Fibroblast of lung (primary cell): Measurements from ENCODE around the gene RARG. TPM values are rescaled to one million over a fixed set of nuclear protein-coding genes. Genes with fewer than 3 reads are reported as not detected.

Experiments used
- DNase-seq, 2 donors: peaks; one replicate each; pipeline versions ENCODE4 v3.0.0 to v3.0.0-alpha.2; 2010; ENCODE audit warnings: low read depth in 2 of 2
- H2AFZ ChIP-seq: 2 replicates; pipeline ENCODE4 v1.5.1; 2012; ENCODE audit warnings: low read length, control low read depth, inconsistent platforms
- H3K27ac ChIP-seq: 2 replicates; pipeline ENCODE4 v1.5.1; 2011; ENCODE audit warnings: low read length, control low read depth; ENCODE audit not compliant: insufficient read depth
- H3K27me3 ChIP-seq: 2 replicates; pipeline ENCODE4 v1.5.1; 2011; ENCODE audit warnings: mild to moderate bottlenecking, low read length; ENCODE audit not compliant: control insufficient read depth, insufficient read depth
- H3K36me3 ChIP-seq: 2 replicates; pipeline ENCODE4 v1.5.1; 2011; ENCODE audit warnings: low read length; ENCODE audit not compliant: control insufficient read depth, insufficient read depth
- H3K4me1 ChIP-seq: 2 replicates; pipeline ENCODE4 v1.5.1; 2011; ENCODE audit warnings: low read length; ENCODE audit not compliant: control insufficient read depth, insufficient read depth; ENCODE audit errors: extremely low read depth
- H3K4me2 ChIP-seq: 2 replicates; pipeline ENCODE4 v1.5.1; 2011; ENCODE audit warnings: low read length, control low read depth; ENCODE audit not compliant: insufficient read depth; ENCODE audit errors: extremely low read depth
- H3K4me3 ChIP-seq, 4 experiments: fragments of 200-600 bp in 1 of 4; sonication (generic) in 1 of 4; replicated peaks in 1 of 4; 2 replicates each; pipeline ENCODE4 v1.5.1; 2011 to 2016; ENCODE audit warnings: low read length in 4 of 4, low read depth in 3 of 4, mild to moderate bottlenecking in 3 of 4, control low read depth in 2 of 4, inconsistent platforms in 1 of 4, mixed read lengths in 1 of 4; ENCODE audit not compliant: insufficient read depth in 1 of 4; ENCODE audit errors: control extremely low read depth in 1 of 4
- H3K79me2 ChIP-seq: 2 replicates; pipeline ENCODE4 v1.5.1; 2012; ENCODE audit warnings: mild to moderate bottlenecking, low read length, inconsistent platforms; ENCODE audit not compliant: control insufficient read depth, insufficient read depth
- H3K9ac ChIP-seq: 2 replicates; pipeline ENCODE4 v1.5.1; 2011; ENCODE audit warnings: mild to moderate bottlenecking, low read length, control low read depth; ENCODE audit not compliant: insufficient read depth
- H3K9me3 ChIP-seq: 2 replicates; pipeline ENCODE4 v1.5.1; 2012; ENCODE audit warnings: low read depth, low read length; ENCODE audit not compliant: control insufficient read depth, insufficient read depth
- H4K20me1 ChIP-seq: 2 replicates; pipeline ENCODE4 v1.5.1; 2011; ENCODE audit warnings: low read length; ENCODE audit not compliant: control insufficient read depth, insufficient read depth; ENCODE audit errors: extremely low read depth
- CTCF ChIP-seq, 2 donors: IDR thresholded peaks in 1 of 2; conservative IDR thresholded peaks in 1 of 2; 1 replicate in 1 of 2; 2 replicates in 1 of 2; pipeline ENCODE4 v1.5.1; 2011 to 2012; ENCODE audit warnings: low read length in 2 of 2, control low read depth in 1 of 2, inconsistent platforms in 1 of 2, low read depth in 1 of 2, mild to moderate bottlenecking in 1 of 2
- EZH2 ChIP-seq: IDR thresholded peaks from 2 replicates; pipeline ENCODE4 v1.5.1; 2012; ENCODE audit warnings: low read length, control low read depth, mild to moderate bottlenecking; ENCODE audit errors: missing control alignments
- polyA plus RNA-seq, 2 donors: library from polyadenylated mRNA; depleted of rRNA in 1 of 2; stranded (reverse) in 1 of 2; unstranded in 1 of 2; fragments of >200 nt; gene quantifications; 2 replicates each; pipeline ENCODE4 v1.2.1, GENCODE V29; 2011 to 2012; ENCODE audit warnings: missing spikeins in 1 of 2
- total RNA-seq: library from RNA; depleted of rRNA; stranded (reverse); fragments of >200 nt; gene quantifications from 2 replicates; pipeline ENCODE4 v1.2.1, GENCODE V29; 2014

Gene RARG
- total and polyA plus RNA-seq, 2 donors (not counting 1 experiment from before 2014, with no cell fraction given) = 30.4 to 51.4 TPM

GRCh38 chr12:53224897-53225634 is 6.9 kb downstream of the RARG start:
- no peaks in the 10 kb centered on the region for H3K9me3 ChIP-seq
- H3K27ac ChIP-seq = no peak overlapping the region
- no peaks in the 10 kb centered on the region for H3K27me3 ChIP-seq
- no peak for TF ChIP-seq CTCF (conservative IDR thresholded peaks at IDR 0.05 in 1 of 2, IDR thresholded peaks at IDR 0.05 in 1 of 2; ENCODE audit: low read depth in 1 of 2, low read length in 2 of 2)
- no peaks in the 10 kb centered on the region for H4K20me1 ChIP-seq
- H3K4me2 ChIP-seq = no peak overlapping the region
- peak in 1 of 2 donors; percentile 45 for DNase-seq
- H3K36me3 ChIP-seq = peaks cover 3% of the 10 kb centered on the region
- H3K79me2 ChIP-seq = no peaks in the 10 kb centered on the region
- no peak overlapping the region for H3K4me3 ChIP-seq
- H3K9ac ChIP-seq = no peak overlapping the region
- H2AFZ ChIP-seq = no peak overlapping the region
- peaks cover 30% of the 10 kb centered on the region for H3K4me1 ChIP-seq

GRCh38 chr12:53224061-53224896 is 7.7 kb downstream of the RARG start:
- Histone ChIP-seq H3K9ac (no peak overlapping the region), H3K4me1 (peaks cover 30% of the 10 kb centered on the region), H3K4me3 (no peak overlapping the region), H3K4me2 (no peak overlapping the region), H2AFZ (no peak overlapping the region), H3K36me3 (peaks cover 3% of the 10 kb centered on the region), H4K20me1 (no peaks in the 10 kb centered on the region), H3K27me3 (no peaks in the 10 kb centered on the region), H3K9me3 (no peaks in the 10 kb centered on the region), H3K79me2 (peaks cover 5% of the 10 kb centered on the region), H3K27ac (no peak overlapping the region)
- TF ChIP-seq CTCF (conservative IDR thresholded peaks at IDR 0.05 in 1 of 2, IDR thresholded peaks at IDR 0.05 in 1 of 2; ENCODE audit: low read depth in 1 of 2, low read length in 2 of 2) (peak in 1 of 2 donors; percentile 32), EZH2 (no peak)
- no peak for DNase-seq

GRCh38 chr12:53223389-53224060 is 8.5 kb downstream of the RARG start:
- no peak overlapping the region for H3K4me3 ChIP-seq
- H3K27me3 ChIP-seq = no peaks in the 10 kb centered on the region
- H3K9ac ChIP-seq = no peak overlapping the region
- H2AFZ ChIP-seq = no peak overlapping the region
- peak overlapping the region; percentile 59 for H3K4me2 ChIP-seq
- H3K36me3 ChIP-seq = peaks cover 3% of the 10 kb centered on the region
- H3K27ac ChIP-seq = peak overlapping the region; percentile 28
- no peaks in the 10 kb centered on the region for H3K9me3 ChIP-seq
- peak; percentile 64 to 66 for DNase-seq
- no peaks in the 10 kb centered on the region for H4K20me1 ChIP-seq
- H3K79me2 ChIP-seq = peaks cover 10% of the 10 kb centered on the region
- TF ChIP-seq CTCF (conservative IDR thresholded peaks at IDR 0.05 in 1 of 2, IDR thresholded peaks at IDR 0.05 in 1 of 2; ENCODE audit: low read depth in 1 of 2, low read length in 2 of 2) (no peak), EZH2 (no peak)
- H3K4me1 ChIP-seq = peaks cover 30% of the 10 kb centered on the region
